Stimulated activated CD8-positive, alpha-beta memory T cell treated with anti-CD3 and anti-CD28 coated beads, Interleukin-4, amount 100 ng/mL, for 1 hour (primary cell): ENCODE measurements around the gene SERP1.

Experiments used
- DNase-seq, 2 donors: peaks; one replicate each; pipeline ENCODE4 v3.0.0-alpha.2; 2020; ENCODE audit warnings: low read depth in 2 of 2, low spot score in 1 of 2

Gene SERP1

GRCh38 chr3:150546226-150547044, at the start of gene SERP1, which contains the start of gene EIF2A:
Gene SERP1 (minus strand): TSS chr3:150546496. CDS start chr3:150546135, 361 bp downstream.
Gene EIF2A (plus strand): TSS chr3:150546787. CDS start chr3:150546803, 16 bp downstream.
- DNase-seq: peak; percentile 98 to 99

- no peak for DNase-seq
Measured at GRCh38 chr3:150594150-150594549, 47.9 kb upstream of the SERP1 start.

- DNase-seq: no peak
Measured at GRCh38 chr3:150589759-150590158, 43.5 kb upstream of the SERP1 start.

GRCh38 chr3:150588027-150588830, 41.9 kb upstream of the SERP1 start:
- no peak for DNase-seq

- DNase-seq: no peak
Measured at GRCh38 chr3:150583028-150583427, 36.7 kb upstream of the SERP1 start.

GRCh38 chr3:150582620-150583019, 36.3 kb upstream of the SERP1 start:
- no peak for DNase-seq

GRCh38 chr3:150581174-150581573, 34.9 kb upstream of the SERP1 start:
- DNase-seq: no peak

GRCh38 chr3:150577855-150578254, 31.6 kb upstream of the SERP1 start:
- DNase-seq: no peak

GRCh38 chr3:150567328-150567727, 21.0 kb upstream of the SERP1 start:
- DNase-seq: no peak

- DNase-seq: no peak
Measured at GRCh38 chr3:150564243-150564642, 17.9 kb upstream of the SERP1 start.

- DNase-seq: no peak
Measured at GRCh38 chr3:150557725-150558124, 11.4 kb upstream of the SERP1 start.

- no peak for DNase-seq
Measured at GRCh38 chr3:150556792-150557191, 10.5 kb upstream of the SERP1 start.

GRCh38 chr3:150555859-150556436, 9.7 kb upstream of the SERP1 start:
- no peak for DNase-seq

GRCh38 chr3:150547045-150547741, 897 bp upstream of the SERP1 start:
- DNase-seq: no peak

GRCh38 chr3:150545419-150546225, 674 bp downstream of the SERP1 start:
- DNase-seq: peak; percentile 15 to 30

GRCh38 chr3:150544726-150545125, 1.6 kb downstream of the SERP1 start:
- no peak for DNase-seq

GRCh38 chr3:150544041-150544440, 2.3 kb downstream of the SERP1 start:
- DNase-seq: no peak

- DNase-seq: no peak
Measured at GRCh38 chr3:150543531-150543930, 2.8 kb downstream of the SERP1 start.

GRCh38 chr3:150543128-150543527, 3.2 kb downstream of the SERP1 start:
- DNase-seq: no peak

GRCh38 chr3:150540991-150541390, 5.3 kb downstream of the SERP1 start:
- DNase-seq: no peak
